ENCODE data around the gene DMGDH.
A peak's percentile ranks its signal among the peaks of the same experiment; 100 is the strongest.

DMGDH gene

DNA sequence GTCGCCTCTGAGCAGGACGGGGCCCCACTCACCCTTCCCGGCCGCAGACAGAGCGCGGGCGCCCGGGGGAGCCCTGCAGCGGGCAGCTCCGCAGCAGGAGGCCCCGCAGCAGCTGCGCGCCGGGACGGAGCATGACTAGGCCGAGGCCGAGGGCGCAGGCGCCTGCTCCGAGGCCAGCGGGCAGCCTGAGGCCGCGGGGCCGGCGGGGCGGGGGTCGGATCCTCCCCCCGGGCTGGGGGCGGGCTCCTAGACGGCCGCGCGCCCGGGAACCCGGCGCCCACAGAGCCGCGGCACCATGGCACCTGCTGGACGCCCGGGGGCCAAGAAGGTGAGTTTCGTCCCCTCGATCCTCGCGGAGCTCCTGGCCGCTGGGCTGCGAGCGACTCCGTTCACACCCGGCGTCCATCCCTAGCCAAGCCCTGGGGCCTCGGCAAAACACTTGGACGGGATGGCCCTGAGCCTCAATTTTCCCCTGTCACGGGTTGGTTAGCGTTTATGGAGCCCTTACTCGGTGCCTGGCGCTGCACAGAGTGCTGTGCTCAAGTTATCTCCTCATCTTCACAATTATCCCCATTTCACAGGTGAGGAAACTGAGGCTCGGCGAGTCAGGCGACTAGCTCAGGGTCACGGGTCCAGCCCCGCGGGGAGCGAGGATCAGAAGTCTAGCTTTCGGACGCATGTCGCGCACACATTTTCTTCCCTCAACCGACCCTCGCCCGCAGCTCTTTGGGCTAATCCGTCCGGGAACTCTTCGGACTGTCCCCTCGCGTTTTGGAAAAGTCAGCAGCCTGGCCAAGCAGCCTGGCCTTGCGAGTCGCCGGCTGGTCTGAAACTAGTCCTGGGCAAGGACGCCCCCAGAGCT is at the start of gene DMGDH, which contains the start of gene BHMT2:
DMGDH (minus strand) TSS at position 187 of the 862 bp plus-strand sequence; CDS start at position 133, 54 bp downstream.
BHMT2 (plus strand) TSS at position 280 of the 862 bp plus-strand sequence; CDS start at position 296, 16 bp downstream.
- DNase-seq (ENCODE audit: low spot score), result no peak

DNA sequence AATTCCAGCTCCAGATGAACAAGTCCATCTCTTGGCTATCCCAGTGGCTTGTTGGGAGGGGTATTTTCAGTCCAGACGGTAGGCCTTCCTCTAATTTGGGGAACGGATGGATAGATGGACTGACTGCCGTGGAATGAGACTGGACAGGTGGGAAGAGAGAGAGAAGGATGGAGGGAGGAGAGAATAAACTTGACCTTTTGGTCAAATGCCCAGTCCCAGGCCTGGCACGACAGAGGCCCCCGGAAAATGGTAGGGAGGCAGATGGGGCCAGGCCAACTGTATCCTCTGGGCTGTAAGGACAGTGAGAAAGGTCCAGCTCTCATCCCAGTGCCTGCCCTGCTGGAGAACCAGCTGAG is 43.2 kb upstream of the DMGDH start:
- no peak for DNase-seq (ENCODE audit: low spot score)

- no peak for DNase-seq (ENCODE audit: low spot score)
Measured at GRCh38 chr5:79111960-79112702, 42.7 kb upstream of the DMGDH start.

- DNase-seq (ENCODE audit: low spot score), result no peak
Measured at GRCh38 chr5:79111387-79111959, 42.0 kb upstream of the DMGDH start, which contains the start of gene BHMT. BHMT (plus strand) TSS chr5:79111809; CDS start chr5:79111886, 77 bp downstream.

DNA sequence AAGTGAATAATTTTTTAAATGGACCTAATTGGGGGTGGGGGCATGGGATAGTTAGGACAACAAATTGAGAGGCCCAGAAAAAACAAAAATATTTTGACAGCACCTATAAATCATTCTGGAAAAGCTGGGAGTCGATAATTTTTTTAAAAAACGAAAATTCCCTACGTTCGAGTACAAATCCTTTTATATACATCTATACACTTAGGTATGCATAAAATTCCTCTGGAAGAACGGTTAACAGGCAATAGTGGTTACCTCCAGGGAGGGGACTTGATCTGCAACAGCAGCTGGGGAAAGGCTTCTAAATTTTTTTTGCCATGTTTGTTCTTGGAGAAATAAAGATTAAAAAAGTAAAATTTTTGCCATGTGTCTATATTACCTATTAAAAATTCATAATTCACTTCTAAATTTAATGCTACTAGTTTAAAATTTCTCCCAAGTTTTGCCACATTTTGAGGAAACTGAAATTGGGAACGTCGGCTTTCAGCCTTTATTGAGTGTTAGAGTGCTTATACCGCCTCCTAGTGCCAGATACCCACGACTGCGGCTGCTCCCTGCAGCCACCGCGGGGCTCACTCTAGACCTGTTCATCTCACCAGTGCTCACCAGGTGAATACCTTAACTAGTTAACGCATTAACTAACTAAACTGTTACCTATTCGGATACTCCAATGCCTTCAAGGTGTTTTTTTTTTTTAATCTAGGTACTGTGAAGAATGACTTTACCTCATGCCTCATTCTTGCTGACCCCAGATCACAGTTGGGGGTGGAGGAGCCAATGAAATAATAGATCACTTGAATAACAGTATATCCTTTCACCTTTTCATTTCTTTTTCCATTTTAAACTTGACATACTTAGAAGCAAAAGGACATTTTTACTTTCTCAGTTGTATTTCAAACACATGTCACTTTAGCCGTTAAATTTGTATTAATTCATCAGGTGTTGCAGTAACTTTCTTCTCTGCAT is 40.3 kb upstream of the DMGDH start:
- DNase-seq (ENCODE audit: low spot score), result peak; percentile 25

DNA sequence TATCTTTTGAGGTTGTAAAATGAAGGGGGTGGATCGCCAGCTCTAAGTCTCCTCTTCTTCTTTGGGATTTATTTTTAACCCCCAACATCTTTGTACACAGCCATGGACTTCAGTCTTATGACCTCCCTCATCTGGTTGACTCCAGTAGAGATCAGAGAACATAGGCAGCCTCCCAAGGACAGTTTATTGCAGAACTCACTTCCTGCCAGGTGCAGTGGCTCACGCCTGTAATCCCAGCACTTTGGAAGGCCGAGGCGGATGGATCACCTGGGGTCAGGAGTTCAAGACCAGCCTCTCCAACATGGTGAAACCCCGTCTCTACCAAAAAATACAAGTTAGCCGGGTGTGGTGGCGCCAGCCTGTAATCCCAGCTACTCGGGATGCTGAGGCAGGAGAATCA is 39.3 kb upstream of the DMGDH start:
- DNase-seq (ENCODE audit: low spot score), result no peak

DNA sequence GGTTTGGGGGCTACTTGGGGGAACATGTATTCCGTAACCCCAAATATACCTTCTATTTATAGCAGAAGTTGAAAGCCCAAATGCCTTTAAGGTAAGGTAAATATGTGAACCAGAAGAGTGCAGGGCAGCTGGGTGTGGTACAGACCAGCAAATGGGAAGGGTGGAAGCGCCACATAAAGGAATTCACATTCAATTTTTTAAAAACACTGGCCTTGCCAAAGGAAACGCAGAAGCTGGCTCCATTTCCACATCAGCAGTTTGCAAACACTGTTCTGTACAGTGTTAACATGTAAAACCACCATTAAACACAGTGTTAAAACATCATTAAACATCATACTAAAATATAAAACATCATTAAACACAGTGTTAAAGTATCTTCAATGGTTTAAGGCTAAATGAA is 38.6 kb upstream of the DMGDH start:
- no peak for DNase-seq (ENCODE audit: low spot score)

- DNase-seq (ENCODE audit: low spot score), result no peak
Measured at GRCh38 chr5:79107020-79107796, 37.7 kb upstream of the DMGDH start.

DNA sequence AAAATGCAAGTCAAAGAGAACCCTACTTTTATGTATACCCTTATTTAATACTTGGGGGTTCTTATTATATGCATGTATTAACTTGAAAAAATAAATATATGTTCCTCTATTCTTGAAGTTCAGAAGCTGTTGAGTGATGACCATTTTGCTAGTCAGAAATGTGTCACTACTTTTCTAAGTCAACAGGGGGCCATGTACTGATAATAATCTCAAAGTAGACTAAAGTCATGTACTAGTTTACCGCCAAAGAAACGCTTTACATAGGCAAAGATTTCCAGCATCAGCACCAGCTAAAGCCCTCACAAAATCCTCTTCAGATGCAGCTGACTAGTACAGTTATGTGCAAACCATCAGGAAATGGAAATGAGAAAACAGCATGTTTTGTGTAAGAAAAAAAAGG is 36.4 kb upstream of the DMGDH start:
- no peak for DNase-seq (ENCODE audit: low spot score)

DNA sequence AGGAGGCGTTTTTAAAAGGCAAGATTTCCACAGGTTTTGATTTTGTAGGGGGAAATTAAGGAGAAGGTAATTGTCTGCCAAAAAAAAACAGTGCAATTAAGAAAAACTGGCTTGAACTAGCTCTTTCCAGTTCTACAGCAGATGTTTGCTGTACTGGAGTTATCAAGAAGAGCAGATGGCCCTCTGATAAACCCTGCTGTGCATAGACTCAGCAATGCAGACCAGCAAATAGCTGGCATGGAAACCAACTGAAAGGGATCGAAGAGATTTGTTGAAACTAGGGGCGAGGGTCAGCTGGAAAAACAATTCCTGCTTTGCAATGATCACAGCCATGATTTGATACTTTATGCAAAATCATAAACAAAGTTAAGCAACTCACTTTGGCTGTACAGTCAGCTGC is 24.3 kb upstream of the DMGDH start:
- no peak for DNase-seq (ENCODE audit: low spot score)

DNA sequence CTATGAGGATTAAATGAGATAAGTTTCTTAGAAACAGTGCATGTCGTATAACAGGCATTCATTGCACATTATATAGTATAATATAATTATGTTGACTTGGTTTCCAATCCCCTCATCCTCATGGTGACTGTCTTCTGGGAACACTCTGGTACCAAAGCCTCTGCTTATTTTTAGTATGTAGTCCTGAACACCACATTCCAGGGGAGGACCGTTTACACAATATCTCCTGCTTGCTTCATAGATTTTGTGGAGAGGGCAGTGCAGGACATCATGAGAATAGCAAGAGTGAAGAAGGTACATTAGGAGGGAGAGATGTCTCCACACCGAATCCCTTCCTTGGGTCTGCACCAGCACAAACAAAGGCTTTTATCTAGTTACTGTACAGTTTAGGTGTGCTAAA is 21.6 kb upstream of the DMGDH start:
- no peak for DNase-seq (ENCODE audit: low spot score)

GRCh38 chr5:79088507-79088906 is 19.0 kb upstream of the DMGDH start:
- no peak for DNase-seq (ENCODE audit: low spot score)

- DNase-seq (ENCODE audit: low spot score), result no peak
Measured at GRCh38 chr5:79086116-79086515, 16.6 kb upstream of the DMGDH start.

DNA sequence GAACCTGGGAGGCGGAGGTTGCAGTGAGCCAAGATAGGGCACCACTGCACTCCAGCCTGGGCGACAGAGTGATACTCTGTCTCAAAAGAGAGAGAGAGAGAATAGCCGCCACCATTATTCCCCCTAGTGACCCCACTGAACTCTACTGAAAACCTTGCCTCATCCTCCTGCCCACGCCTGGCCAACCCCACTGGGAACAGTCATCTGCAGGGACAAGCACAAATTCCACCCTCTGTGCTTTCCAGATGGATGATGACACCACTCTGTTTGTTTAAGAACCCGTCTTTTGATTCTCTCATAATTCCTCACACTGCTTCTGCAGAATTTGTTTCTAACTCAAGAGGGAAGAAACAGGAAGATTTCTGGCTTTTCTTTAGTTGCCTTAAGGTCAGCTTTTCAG is 12.3 kb upstream of the DMGDH start:
- DNase-seq (ENCODE audit: low spot score), result no peak

- no peak for DNase-seq (ENCODE audit: low spot score)
Measured at GRCh38 chr5:79080804-79081203, 11.3 kb upstream of the DMGDH start.

DNA sequence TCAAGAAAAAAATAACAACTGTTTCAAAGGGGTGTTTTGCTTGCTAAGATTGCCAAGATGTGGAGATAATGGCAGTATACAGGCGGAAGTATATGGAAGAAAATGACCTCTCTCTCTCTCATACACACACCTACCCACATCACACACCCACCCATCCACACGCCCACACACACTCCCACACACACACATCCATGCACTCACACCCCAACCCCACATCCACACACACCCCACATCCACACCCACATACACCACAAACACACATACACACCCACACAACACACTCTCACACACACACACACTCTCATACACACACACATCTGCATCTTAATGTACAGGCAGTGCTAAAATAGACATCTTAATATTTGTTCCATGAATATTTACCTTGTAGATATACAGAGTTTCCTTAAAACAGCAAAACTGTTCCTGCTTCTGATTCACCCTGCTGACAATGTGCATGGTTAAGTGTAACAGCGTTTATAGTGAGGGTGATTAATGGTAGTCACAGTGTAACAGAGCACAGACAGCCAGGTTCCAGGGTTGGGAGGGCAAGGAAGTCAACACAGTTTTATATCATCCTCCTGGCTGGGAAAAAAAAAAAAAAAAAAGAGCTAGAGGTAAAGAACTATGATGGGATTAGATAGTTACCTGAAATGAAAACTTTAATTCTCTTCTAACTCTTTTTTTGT is 8.3 kb upstream of the DMGDH start:
- no peak for DNase-seq (ENCODE audit: low spot score)

DNA sequence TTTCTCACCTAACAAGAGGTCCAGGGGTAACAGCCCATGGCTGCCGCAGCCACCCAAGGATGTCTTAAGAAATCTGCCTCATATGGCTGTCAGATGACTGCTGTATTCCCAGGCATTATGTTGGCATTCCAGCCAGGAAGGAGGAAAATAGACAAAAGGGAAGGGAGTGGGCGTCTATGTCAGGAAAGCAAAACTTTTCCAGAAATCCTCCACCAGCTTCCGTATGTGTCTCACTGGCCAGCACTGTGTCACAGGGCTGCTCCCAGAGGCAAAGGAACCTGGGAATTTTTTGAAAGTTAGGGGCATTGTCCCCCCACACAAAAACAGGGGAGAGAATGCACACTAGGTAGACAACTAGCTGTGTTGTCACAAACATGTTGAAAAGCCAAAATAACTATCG is 7.3 kb upstream of the DMGDH start:
- no peak for DNase-seq (ENCODE audit: low spot score)

- DNase-seq (ENCODE audit: low spot score), result no peak
Measured at GRCh38 chr5:79075646-79076426, 6.4 kb upstream of the DMGDH start.

GRCh38 chr5:79074641-79075040 is 5.2 kb upstream of the DMGDH start:
- no peak for DNase-seq (ENCODE audit: low spot score)

DNA sequence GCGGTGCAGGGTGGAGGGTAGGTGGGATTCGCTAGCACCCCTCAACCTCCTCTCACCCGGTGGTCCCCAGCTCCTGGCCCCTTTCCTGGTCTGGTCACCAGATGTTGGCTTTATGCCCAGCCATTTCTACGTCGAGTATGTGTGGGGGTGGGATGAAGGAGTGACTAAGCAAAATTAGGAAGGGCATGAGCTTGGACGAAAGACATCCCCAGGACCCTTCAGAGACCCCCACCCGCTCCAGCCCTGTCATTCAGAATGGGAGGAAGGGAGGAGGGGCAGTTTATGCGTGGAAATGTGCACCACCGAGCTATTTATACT is 835 bp upstream of the DMGDH start:
- no peak for DNase-seq (ENCODE audit: low spot score)
